ENCODE measurements around the gene ZNF487. TPM values are rescaled to one million over a fixed set of nuclear protein-coding genes. Genes with fewer than 3 reads are reported as not detected.

The ZNF487 gene
- total and polyA plus RNA-seq, 10 of the 15 experiments (the other 5 are each of a cell fraction or from before 2014, with no cell fraction given) = 0.74 to 2.1 (median 1.1) TPM

GRCh38 chr10:43415544-43415943 is 21.4 kb upstream of the ZNF487 start (continued):
- TF ChIP-seq, protein P1, sequence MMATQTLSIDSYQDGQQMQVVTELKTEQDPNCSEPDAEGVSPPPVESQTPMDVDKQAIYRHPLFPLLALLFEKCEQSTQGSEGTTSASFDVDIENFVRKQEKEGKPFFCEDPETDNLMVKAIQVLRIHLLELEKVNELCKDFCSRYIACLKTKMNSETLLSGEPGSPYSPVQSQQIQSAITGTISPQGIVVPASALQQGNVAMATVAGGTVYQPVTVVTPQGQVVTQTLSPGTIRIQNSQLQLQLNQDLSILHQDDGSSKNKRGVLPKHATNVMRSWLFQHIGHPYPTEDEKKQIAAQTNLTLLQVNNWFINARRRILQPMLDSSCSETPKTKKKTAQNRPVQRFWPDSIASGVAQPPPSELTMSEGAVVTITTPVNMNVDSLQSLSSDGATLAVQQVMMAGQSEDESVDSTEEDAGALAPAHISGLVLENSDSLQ (IDR thresholded peaks at IDR 0.05) = no peak
- TF ChIP-seq GATAD2B (conservative IDR thresholded peaks at IDR 0.05; ENCODE audit: low read depth) = no peak
- TF ChIP-seq RAD21 (IDR thresholded peaks at IDR 0.05; ENCODE audit: insufficient read depth, low read depth, low read length) = no peak
- no peak for TF ChIP-seq RFX5 (IDR thresholded peaks at IDR 0.05; ENCODE audit: low read depth, low read length)
- TF ChIP-seq SP1 (IDR thresholded peaks at IDR 0.05; ENCODE audit: low read depth, low read length) = no peak
- no peak for TF ChIP-seq TBL1XR1 (IDR thresholded peaks at IDR 0.05; ENCODE audit: low read depth, low read length)
- TF ChIP-seq USF2 (IDR thresholded peaks at IDR 0.05; ENCODE audit: borderline replicate concordance, low read depth, low read length) = no peak
- no peak for TF ChIP-seq RCOR1 (conservative IDR thresholded peaks at IDR 0.05; ENCODE audit: low read depth, low read length)

GRCh38 chr10:43417950-43418768 is 18.8 kb upstream of the ZNF487 start:
- POLR2A ChIA-PET = interaction anchor here (0.5 to 1.1 kb wide), 5 partner anchors 8 to 132 kb away, joined by 3 to 4 read pairs (median 3); no protein-coding TSS in a partner anchor
- Histone ChIP-seq H3K27ac (ENCODE audit: control insufficient read depth, insufficient read depth) (peak overlapping the region; percentile 79), H4K20me1 (ENCODE audit: control insufficient read depth, insufficient read depth) (no peaks in the 10 kb centered on the region), H3K9me3 (replicated peaks; ENCODE audit: control insufficient read depth, insufficient read depth, low read length) (no peaks in the 10 kb centered on the region; the same call in 2 of the 3 replicates), H3K36me3 (ENCODE audit: control insufficient read depth in 2 of 2, insufficient read depth in 2 of 2, low read length in 1 of 2) (no peaks in the 10 kb centered on the region), H3K4me1 (ENCODE audit: control insufficient read depth, insufficient read depth, low read length) (peaks cover 21% of the 10 kb centered on the region), H3K9ac (ENCODE audit: control insufficient read depth, insufficient read depth, low read length) (peak overlapping the region; percentile 50), H2AFZ (ENCODE audit: control insufficient read depth, low read depth, low read length) (peak overlapping the region; percentile 93), H3K4me3 (peak overlapping the region; percentile 2; the same call in 1 of the 2 replicates), H3K4me2 (ENCODE audit: control insufficient read depth, insufficient read depth) (peak overlapping the region; percentile 62), H3K79me2 (ENCODE audit: control insufficient read depth, insufficient read depth, low read length) (no peaks in the 10 kb centered on the region), H3K27me3 (replicated peaks in 1 of 2; ENCODE audit: control insufficient read depth in 2 of 2, insufficient read depth in 2 of 2, low read length in 1 of 2) (no peaks in the 10 kb centered on the region)
- SMC1A ChIA-PET (ENCODE audit: uncharacterized antibody, unreplicated experiment) = interaction anchor here (1.1 to 2.8 kb wide), 4 partner anchors 8 to 34 kb away, joined by 3 to 18 read pairs (median 6); partner anchors contain the start of genes HNRNPF and ZNF487
- WGBS (ENCODE audit: insufficient coverage, insufficient replicate concordance, low lambda C conversion rate, missing lambda C conversion rate) = 50% methylated on average over 14 of the region's 14 CpGs
- in situ Hi-C loops (cut with MboI) (loop anchor here (25.0 kb wide), 3 partner anchors 281 to 781 kb away; partner anchors contain the start of genes CSGALNACT2 and ZNF33B), intact Hi-C loops (cut with micrococcal nuclease; ENCODE audit: unreplicated experiment) (loop anchor here (1.0 kb wide), 1 partner anchor 9 kb away; the partner anchor contains the start of gene HNRNPF)
- ATAC-seq = peak; percentile 72
- RAD21 ChIA-PET (ENCODE audit: unreplicated experiment) = no interaction called here
- CTCF ChIA-PET = interaction anchor here (0.9 kb wide), 3 partner anchors 8 to 69 kb away, joined by 3 read pairs; no protein-coding TSS in a partner anchor
- peak; percentile 95 for FAIRE-seq
- peak; percentile 78 for DNase-seq (ENCODE audit: low read depth, low spot score)
- BruUV-seq (replicated peaks) = no TSS peak
- no peak for TF ChIP-seq ZBTB4 (CRISPR knock-in tag; IDR thresholded peaks at IDR 0.05)
- TF ChIP-seq POLR2A (IDR thresholded peaks at IDR 0.05; ENCODE audit: low read depth, low read length) = no peak
- peak; percentile 97 for TF ChIP-seq RUNX3 (IDR thresholded peaks at IDR 0.05; ENCODE audit: low read length)
- TF ChIP-seq HDAC2 (IDR thresholded peaks at IDR 0.05) = no peak
- TF ChIP-seq YY1 (IDR thresholded peaks at IDR 0.05; ENCODE audit: low read depth, low read length) = 0 out of 2 replicates have a peak, but pooled peaks have one; percentile 25
- 0 out of 2 replicates have a peak, but pooled peaks have one; percentile 9 for TF ChIP-seq TCF12 (IDR thresholded peaks at IDR 0.05; ENCODE audit: low read depth, low read length)
- TF ChIP-seq MEF2B (IDR thresholded peaks at IDR 0.05; ENCODE audit: partially characterized antibody, poor library complexity, severe bottlenecking) = peak; percentile 64
- TF ChIP-seq NFIC (IDR thresholded peaks at IDR 0.05; ENCODE audit: low read depth, low read length) = no peak; the same call in 1 of the 2 replicates
- no peak for TF ChIP-seq MAX (IDR thresholded peaks at IDR 0.05; ENCODE audit: low read depth, low read length)

Data from GM12878 (cell line).